ENCODE results near the gene GREB1L. TPM values are rescaled to one million over a fixed set of nuclear protein-coding genes. Genes with fewer than 3 reads are reported as not detected.

GREB1L gene
- total and polyA plus RNA-seq, 2 experiments from 2014 or later, result 1.9 to 3.0 TPM

DNA sequence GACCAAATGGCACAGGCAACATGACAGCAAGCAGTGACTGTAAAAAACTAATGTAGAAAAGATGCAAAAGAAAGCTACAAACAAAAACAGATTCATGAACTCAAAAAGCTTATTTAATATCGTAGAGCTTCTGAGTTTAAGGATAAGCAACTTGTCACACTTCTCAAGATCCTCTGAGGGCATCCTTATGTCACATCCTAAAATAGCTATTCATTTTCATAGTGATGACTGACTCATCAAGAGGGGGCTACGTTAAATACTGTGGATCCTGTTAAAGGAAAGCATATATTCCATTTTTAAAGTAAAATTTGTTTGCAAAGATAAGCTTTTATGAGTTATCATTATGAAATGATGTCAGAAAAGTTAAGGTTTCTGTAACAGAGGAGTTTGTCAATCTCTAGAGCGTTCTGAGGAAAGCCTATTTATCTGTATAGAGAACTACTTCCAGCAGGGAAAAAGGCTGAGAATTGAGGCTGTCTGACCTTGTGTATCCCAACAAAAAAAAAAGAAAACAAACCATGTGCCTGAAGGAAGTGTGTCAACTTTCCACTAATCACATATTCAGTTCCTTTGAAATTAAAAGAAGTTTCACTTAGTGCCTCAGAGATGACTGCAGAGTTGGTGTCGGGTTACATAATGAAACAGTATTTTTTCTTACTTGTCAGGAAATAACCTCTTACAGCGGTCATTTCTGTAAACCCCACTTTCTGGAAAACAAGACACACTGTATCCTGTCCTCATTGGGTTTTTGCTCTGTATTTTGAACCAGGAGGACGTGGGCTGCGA is 243.0 kb downstream of the GREB1L start:
- Histone ChIP-seq H3F3A (ENCODE audit: insufficient read depth) (peaks cover 3% of the 10 kb centered on the region; the same call in 1 of the 2 replicates), H2AFZ (0 out of 2 replicates have a peak overlapping the region, but pooled peaks have one; percentile 3), H3K9me2 (ENCODE audit: insufficient read depth) (no peaks in the 10 kb centered on the region), H3K9ac (no peak overlapping the region), H3K4me3 (no peak overlapping the region), H3K79me2 (ENCODE audit: insufficient read depth) (no peaks in the 10 kb centered on the region), H4K20me1 (ENCODE audit: insufficient read depth) (no peaks in the 10 kb centered on the region), H3K4me1 (ENCODE audit: insufficient read depth) (peaks cover 10% of the 10 kb centered on the region), H3K27ac (no peak overlapping the region), H3K27me3 (replicated peaks; ENCODE audit: insufficient read depth) (no peaks in the 10 kb centered on the region), H3K4me2 (ENCODE audit: unreplicated experiment) (peak overlapping the region; percentile 3), H3K36me3 (ENCODE audit: low read depth) (no peaks in the 10 kb centered on the region), H3K9me3 (ENCODE audit: low read depth) (no peaks in the 10 kb centered on the region)
- 73 to 74% methylated on average over 7 of the region's 7 CpGs for WGBS, 2 experiments (ENCODE audit: low coverage in 1 of 2, low lambda C conversion rate in 2 of 2, missing lambda C conversion rate in 2 of 2)
- TF ChIP-seq EZH2 (IDR thresholded peaks at IDR 0.05; ENCODE audit: insufficient read depth, poor library complexity, severe bottlenecking) (no peak), EZH2phosphoT487 (IDR thresholded peaks at IDR 0.05; ENCODE audit: insufficient read depth, low read depth) (no peak)
- peak; percentile 41 for DNase-seq
- in situ Hi-C loops (cut with MboI), result no loop called here

DNA sequence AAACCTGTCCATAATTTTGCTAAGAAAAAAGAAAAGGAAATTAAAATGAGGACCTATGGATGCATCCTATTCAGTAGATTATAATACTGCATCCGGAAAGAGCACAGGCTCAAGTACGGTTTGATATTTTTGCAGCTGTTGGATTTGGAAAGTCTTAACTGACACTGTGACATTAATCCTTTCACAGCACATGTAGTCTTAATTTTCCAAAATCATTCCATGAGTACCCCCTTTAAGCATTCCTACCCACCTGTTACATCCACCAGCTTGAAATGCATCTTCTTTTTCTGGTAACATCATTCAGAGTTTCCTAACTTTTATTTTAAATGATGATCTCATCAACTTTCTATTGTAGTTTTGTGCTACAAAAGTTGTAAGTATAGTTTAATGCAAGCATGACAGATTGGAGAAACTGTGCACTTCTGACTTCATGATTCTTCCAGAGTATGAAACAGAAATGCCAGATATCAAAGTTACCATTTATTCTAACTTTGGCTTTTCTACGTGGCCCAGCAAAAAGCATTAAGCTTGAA is 244.9 kb downstream of the GREB1L start:
- Histone ChIP-seq H3K27me3 (replicated peaks; ENCODE audit: insufficient read depth) (no peaks in the 10 kb centered on the region), H3K36me3 (ENCODE audit: low read depth) (no peaks in the 10 kb centered on the region), H3K9ac (no peak overlapping the region), H3K4me2 (ENCODE audit: unreplicated experiment) (no peak overlapping the region), H3K4me1 (ENCODE audit: insufficient read depth) (peaks cover 10% of the 10 kb centered on the region), H3K27ac (no peak overlapping the region), H3F3A (ENCODE audit: insufficient read depth) (peaks cover 3% of the 10 kb centered on the region; the same call in 1 of the 2 replicates), H2AFZ (no peak overlapping the region), H3K4me3 (no peak overlapping the region), H4K20me1 (ENCODE audit: insufficient read depth) (no peaks in the 10 kb centered on the region), H3K9me3 (ENCODE audit: low read depth) (no peaks in the 10 kb centered on the region), H3K9me2 (ENCODE audit: insufficient read depth) (no peaks in the 10 kb centered on the region), H3K79me2 (ENCODE audit: insufficient read depth) (no peaks in the 10 kb centered on the region)
- in situ Hi-C loops (cut with MboI), result no loop called here
- no peak for DNase-seq
- WGBS, 2 experiments (ENCODE audit: low coverage in 1 of 2, low lambda C conversion rate in 2 of 2, missing lambda C conversion rate in 2 of 2), result 81 to 86% methylated on average over 3 of the region's 3 CpGs
- TF ChIP-seq EZH2phosphoT487 (IDR thresholded peaks at IDR 0.05; ENCODE audit: insufficient read depth, low read depth), result no peak
- TF ChIP-seq EZH2 (IDR thresholded peaks at IDR 0.05; ENCODE audit: insufficient read depth, poor library complexity, severe bottlenecking), result no peak

DNA sequence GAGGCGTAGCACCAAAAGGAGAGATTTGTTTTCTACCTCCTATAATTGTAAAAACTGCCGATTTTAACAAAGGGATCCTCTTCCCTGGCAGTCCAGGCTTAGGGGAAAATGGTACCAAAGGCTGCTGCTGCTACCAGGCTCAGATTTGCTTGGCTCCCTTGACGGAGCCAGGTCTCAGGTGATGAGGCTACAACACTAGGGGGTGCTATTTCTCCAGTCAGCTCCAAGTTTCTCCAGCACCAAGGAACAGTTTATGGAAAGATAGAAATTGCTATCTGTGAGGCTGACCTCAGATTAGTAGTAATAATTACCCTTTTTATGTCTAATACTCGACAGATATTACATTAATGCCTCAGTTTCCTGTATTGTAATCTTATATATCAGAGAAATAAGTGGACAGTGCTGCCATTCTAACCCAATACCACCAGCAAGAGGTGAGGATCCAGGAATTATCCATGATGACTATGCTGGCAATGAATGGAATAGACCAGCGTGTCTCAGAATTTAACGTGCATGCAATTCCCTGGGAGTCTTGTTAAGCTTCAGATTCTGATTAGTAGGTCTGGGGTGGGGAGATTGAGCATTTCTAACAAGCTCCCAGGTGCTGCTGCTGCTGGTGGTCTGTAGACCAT is 247.2 kb downstream of the GREB1L start:
- Histone ChIP-seq H2AFZ (no peak overlapping the region), H3K27me3 (replicated peaks; ENCODE audit: insufficient read depth) (no peaks in the 10 kb centered on the region), H3K79me2 (ENCODE audit: insufficient read depth) (no peaks in the 10 kb centered on the region), H3K9me2 (ENCODE audit: insufficient read depth) (no peaks in the 10 kb centered on the region), H3K9ac (no peak overlapping the region), H3K4me1 (ENCODE audit: insufficient read depth) (peaks cover 10% of the 10 kb centered on the region), H4K20me1 (ENCODE audit: insufficient read depth) (no peaks in the 10 kb centered on the region), H3K27ac (no peak overlapping the region), H3F3A (ENCODE audit: insufficient read depth) (peaks cover 3% of the 10 kb centered on the region; the same call in 1 of the 2 replicates), H3K36me3 (ENCODE audit: low read depth) (no peaks in the 10 kb centered on the region), H3K4me3 (no peak overlapping the region), H3K4me2 (ENCODE audit: unreplicated experiment) (no peak overlapping the region), H3K9me3 (ENCODE audit: low read depth) (no peaks in the 10 kb centered on the region)
- peak; percentile 67 for DNase-seq
- WGBS, 2 experiments (ENCODE audit: low coverage in 1 of 2, low lambda C conversion rate in 2 of 2, missing lambda C conversion rate in 2 of 2), result 36 to 38% methylated on average over 6 of the region's 6 CpGs
- in situ Hi-C loops (cut with MboI), result no loop called here
- TF ChIP-seq EZH2 (IDR thresholded peaks at IDR 0.05; ENCODE audit: insufficient read depth, poor library complexity, severe bottlenecking) (no peak), EZH2phosphoT487 (IDR thresholded peaks at IDR 0.05; ENCODE audit: insufficient read depth, low read depth) (no peak)

DNA sequence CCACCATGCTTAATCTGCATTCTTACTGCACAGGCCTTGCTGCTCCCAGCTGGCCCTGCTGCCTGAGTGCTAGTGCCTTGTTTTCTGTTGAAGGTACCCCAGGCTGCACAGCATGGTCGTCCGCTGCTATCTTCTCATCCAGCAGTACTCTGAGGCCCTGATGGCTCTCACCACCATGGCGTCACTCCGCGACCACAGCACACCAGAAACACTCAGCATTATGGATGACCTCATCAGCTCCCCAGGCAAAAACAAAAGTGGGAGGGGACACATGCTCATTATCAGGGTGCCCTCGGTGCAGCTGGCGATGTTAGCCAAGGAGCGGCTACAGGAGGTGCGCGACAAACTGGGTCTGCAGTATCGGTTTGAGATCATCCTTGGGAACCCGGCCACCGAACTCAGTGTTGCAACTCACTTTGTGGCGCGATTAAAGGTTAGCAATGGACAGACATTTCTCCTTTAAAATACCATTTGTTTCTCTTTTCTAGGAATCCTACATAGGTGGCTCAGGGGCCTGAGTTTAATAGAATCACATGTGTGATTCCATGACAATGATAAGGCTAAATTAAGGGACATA is 248.0 kb downstream of the GREB1L start:
- H3K36me3 ChIP-seq (ENCODE audit: low read depth), result no peaks in the 10 kb centered on the region
- WGBS, 2 experiments (ENCODE audit: low coverage in 1 of 2, low lambda C conversion rate in 2 of 2, missing lambda C conversion rate in 2 of 2), result 95 to 97% methylated on average over 15 of the region's 15 CpGs
- H3K27me3 ChIP-seq (replicated peaks; ENCODE audit: insufficient read depth), result no peaks in the 10 kb centered on the region
- no peak for DNase-seq
- H4K20me1 ChIP-seq (ENCODE audit: insufficient read depth), result no peaks in the 10 kb centered on the region
- H2AFZ ChIP-seq, result no peak overlapping the region
- H3F3A ChIP-seq (ENCODE audit: insufficient read depth), result 0 out of 2 replicates have a peak, but pooled peaks cover under 1% of the 10 kb centered on the region
- in situ Hi-C loops (cut with MboI), result no loop called here
- no peak overlapping the region for H3K9ac ChIP-seq
- no peak overlapping the region for H3K4me2 ChIP-seq (ENCODE audit: unreplicated experiment)
- H3K4me3 ChIP-seq, result no peak overlapping the region
- TF ChIP-seq EZH2phosphoT487 (IDR thresholded peaks at IDR 0.05; ENCODE audit: insufficient read depth, low read depth) (no peak), EZH2 (IDR thresholded peaks at IDR 0.05; ENCODE audit: insufficient read depth, poor library complexity, severe bottlenecking) (no peak)
- no peaks in the 10 kb centered on the region for H3K79me2 ChIP-seq (ENCODE audit: insufficient read depth)
- peaks cover 6% of the 10 kb centered on the region for H3K4me1 ChIP-seq (ENCODE audit: insufficient read depth)
- H3K9me2 ChIP-seq (ENCODE audit: insufficient read depth), result no peaks in the 10 kb centered on the region
- no peak overlapping the region for H3K27ac ChIP-seq
- no peaks in the 10 kb centered on the region for H3K9me3 ChIP-seq (ENCODE audit: low read depth)

All from GM23248 (cell line).